OCI-LY7 (cell line): ENCODE data around the gene MARS1. TPM values are rescaled to one million over a fixed set of nuclear protein-coding genes. Genes with fewer than 3 reads are reported as not detected.

Experiments
- BruUV-seq: library from RNA; stranded (reverse); fragments of 400-500 nt; replicated peaks from 2 replicates; lab custom pipeline; 2021; lab: Mats Ljungman, UMichigan
- CTCF ChIA-PET: fragments of 300-600 bp; sonication (Branson Sonifier 250); formaldehyde crosslinking; loops from one replicate; lab custom pipeline; 2022; ENCODE audit warnings: antibody characterized with exemption; ENCODE audit not compliant: unreplicated experiment; lab: Charles Lee
- POLR2A ChIA-PET: fragments of 300-600 bp; sonication (Branson Sonifier 250); formaldehyde crosslinking; loops from one replicate; lab custom pipeline; 2022; ENCODE audit warnings: antibody characterized with exemption; lab: Charles Lee
- DNase-seq: peaks from one replicate; pipeline ENCODE4 v3.0.0-alpha.2; 2015; ENCODE audit warnings: low spot score
- H2AFZ ChIP-seq: fragments of 200-600 bp; sonication (generic), shearing (Covaris generic); 2 replicates; pipeline ENCODE4 v1.6.1; 2014; ENCODE audit warnings: mild to moderate bottlenecking, antibody characterized with exemption, low read length, moderate library complexity
- H3K27ac ChIP-seq: fragments of 200-600 bp; sonication (generic); 2 replicates; pipeline ENCODE4 v1.5.1; 2014; ENCODE audit warnings: mixed run types, low read depth, mild to moderate bottlenecking, moderate library complexity, low read length, inconsistent platforms; ENCODE audit not compliant: poor library complexity, severe bottlenecking
- H3K36me3 ChIP-seq: fragments of 200-600 bp; sonication (generic); 2 replicates; pipeline ENCODE4 v1.6.1; 2014; ENCODE audit warnings: mild to moderate bottlenecking, antibody characterized with exemption, low read length, moderate library complexity, mixed read lengths; ENCODE audit not compliant: insufficient read depth
- H3K4me1 ChIP-seq: fragments of 200-600 bp; sonication (generic); 2 replicates; pipeline ENCODE4 v1.5.1; 2014; ENCODE audit warnings: mild to moderate bottlenecking, low read length; ENCODE audit not compliant: insufficient read depth, poor library complexity, severe bottlenecking
- H3K4me2 ChIP-seq: fragments of 200-600 bp; sonication (generic); 2 replicates; pipeline ENCODE4 v1.6.1; 2014; ENCODE audit warnings: mild to moderate bottlenecking, low read length
- H3K4me3 ChIP-seq: fragments of 200-600 bp; sonication (generic); 2 replicates; pipeline ENCODE4 v1.5.1; 2014; ENCODE audit warnings: mild to moderate bottlenecking, low read depth, low read length; ENCODE audit not compliant: poor library complexity, severe bottlenecking
- H3K79me2 ChIP-seq: fragments of 200-600 bp; sonication (generic); 2 replicates; pipeline ENCODE4 v1.6.1; 2016; ENCODE audit warnings: low read depth, mild to moderate bottlenecking, low read length, moderate library complexity, mixed read lengths; ENCODE audit not compliant: insufficient read depth
- H3K9me2 ChIP-seq: fragments of 200-600 bp; sonication (generic); 2 replicates; pipeline ENCODE4 v1.6.1; 2016; ENCODE audit warnings: mild to moderate bottlenecking, low read length, mixed read lengths; ENCODE audit not compliant: insufficient read depth
- H3K9me3 ChIP-seq: fragments of 200-600 bp; sonication (generic); 2 replicates; pipeline ENCODE4 v1.6.1; 2014; ENCODE audit warnings: mild to moderate bottlenecking, mixed run types, low read length, mixed read lengths
- H4K20me1 ChIP-seq: fragments of 200-600 bp; sonication (generic); 2 replicates; pipeline ENCODE4 v1.6.1; 2014; ENCODE audit warnings: mild to moderate bottlenecking, antibody characterized with exemption, low read length, moderate library complexity, mixed read lengths; ENCODE audit not compliant: insufficient read depth
- CTCF ChIP-seq: fragments of 200-600 bp; sonication (generic); conservative IDR thresholded peaks from 2 replicates; pipeline ENCODE4 v1.5.1; 2014; ENCODE audit warnings: mild to moderate bottlenecking, antibody characterized with exemption, low read length, moderate library complexity, mixed read lengths
- EZH2phosphoT487 ChIP-seq: fragments of 200-600 bp; sonication (generic); IDR thresholded peaks from 2 replicates; pipeline ENCODE4 v1.6.1; 2018; ENCODE audit warnings: low read depth, borderline replicate concordance, mild to moderate bottlenecking, mixed run types, antibody characterized with exemption, low read length, moderate library complexity, mixed read lengths
- intact Hi-C: fragments of 100-400 bp; cut with micrococcal nuclease; formaldehyde crosslinking; loops from one replicate; pipeline ENCODE4 v1.10.0; 2022; ENCODE audit not compliant: unreplicated experiment
- total RNA-seq, 2 experiments: library from RNA; depleted of rRNA in 1 of 2; stranded (reverse); fragments of >200 nt in 1 of 2; shearing (Covaris generic) in 1 of 2; gene quantifications; 2 replicates each; pipeline ENCODE4 v1.2.3, GENCODE V29; 2014 to 2022

MARS1 gene
- total RNA-seq, 2 experiments from 2014 or later = 272 to 465 TPM

DNA sequence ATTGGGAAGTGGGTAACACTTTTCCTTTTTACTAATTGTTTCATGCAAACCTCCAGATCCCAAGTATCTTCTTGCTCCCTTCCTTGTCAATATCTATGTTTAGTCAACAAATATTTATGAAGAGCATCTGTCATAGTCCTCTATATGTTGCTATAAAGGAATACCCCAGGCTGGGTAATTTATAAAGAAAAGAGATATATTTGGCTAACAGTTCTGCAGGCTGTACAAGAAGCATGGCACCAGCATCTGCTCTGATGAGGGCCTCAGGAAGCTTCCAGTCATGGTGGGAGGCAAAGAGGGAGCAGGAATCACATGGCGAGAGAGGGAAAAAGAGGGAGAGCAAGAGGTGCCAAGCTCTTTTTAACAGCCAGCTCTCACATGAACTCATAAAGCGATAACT lies 66.6 kb downstream of the MARS1 start:
- H2AFZ ChIP-seq = no peak overlapping the region
- no TSS peak for BruUV-seq
- H3K9me3 ChIP-seq = no peaks in the 10 kb centered on the region
- no peaks in the 10 kb centered on the region for H3K36me3 ChIP-seq
- no peak overlapping the region for H3K4me2 ChIP-seq
- no peaks in the 10 kb centered on the region for H3K79me2 ChIP-seq
- DNase-seq = no peak
- H3K9me2 ChIP-seq = no peaks in the 10 kb centered on the region
- POLR2A ChIA-PET = interaction anchor here (0.7 kb wide), 1 partner anchor 179 kb away, joined by 3 read pairs; no protein-coding TSS in a partner anchor
- H3K4me1 ChIP-seq = no peaks in the 10 kb centered on the region
- CTCF ChIA-PET = no interaction called here
- TF ChIP-seq EZH2phosphoT487 (no peak), CTCF (no peak)
- no peak overlapping the region for H3K4me3 ChIP-seq
- no peak overlapping the region for H3K27ac ChIP-seq
- intact Hi-C loops = no loop called here
- no peaks in the 10 kb centered on the region for H4K20me1 ChIP-seq

DNA sequence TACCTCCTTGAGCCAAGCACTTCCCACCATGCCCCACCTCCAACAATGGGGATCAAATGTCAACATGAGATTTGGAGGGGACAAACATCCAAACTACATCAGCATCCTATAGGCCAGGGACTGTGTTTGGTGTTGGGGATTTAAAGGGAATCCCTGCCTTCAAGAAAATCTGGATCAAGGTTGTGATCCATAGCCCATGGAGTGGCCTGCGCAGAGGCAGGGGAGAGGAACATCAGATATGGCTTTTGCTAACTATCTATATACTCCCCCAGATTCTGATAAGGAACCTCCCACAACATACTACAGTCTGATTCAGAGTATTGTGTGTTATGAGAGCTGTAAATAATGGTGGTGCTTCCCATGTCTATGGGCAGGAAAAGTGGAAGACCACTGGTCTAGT lies 67.0 kb downstream of the MARS1 start:
- H3K27ac ChIP-seq = no peak overlapping the region
- H3K4me1 ChIP-seq = no peaks in the 10 kb centered on the region
- H4K20me1 ChIP-seq = no peaks in the 10 kb centered on the region
- ChIA-PET POLR2A (no interaction called here), CTCF (no interaction called here)
- no peak for TF ChIP-seq CTCF
- no peak for TF ChIP-seq EZH2phosphoT487
- H3K4me3 ChIP-seq = no peak overlapping the region
- H2AFZ ChIP-seq = no peak overlapping the region
- intact Hi-C loops = no loop called here
- H3K79me2 ChIP-seq = no peaks in the 10 kb centered on the region
- no TSS peak for BruUV-seq
- H3K36me3 ChIP-seq = no peaks in the 10 kb centered on the region
- H3K4me2 ChIP-seq = no peak overlapping the region
- no peaks in the 10 kb centered on the region for H3K9me3 ChIP-seq
- no peaks in the 10 kb centered on the region for H3K9me2 ChIP-seq
- DNase-seq = no peak

DNA sequence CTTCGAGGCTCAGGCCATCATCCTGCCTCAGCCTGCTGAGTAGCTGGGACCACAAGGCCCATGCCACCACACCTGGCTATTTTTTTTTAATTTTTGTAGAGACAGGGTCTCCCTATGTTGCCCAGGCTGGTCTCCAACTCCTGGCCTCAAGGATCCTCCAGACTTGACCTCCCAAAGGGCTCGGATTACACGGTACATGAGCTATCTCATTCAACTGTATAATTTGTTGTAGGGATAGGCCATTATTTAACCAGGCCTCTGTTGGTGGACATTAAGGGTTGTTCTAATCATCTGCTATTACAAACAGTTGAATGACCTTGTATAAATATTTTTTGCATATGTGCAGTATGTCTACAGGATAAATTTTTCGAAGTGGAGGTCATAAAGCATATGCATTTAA lies 71.0 kb downstream of the MARS1 start:
- TF ChIP-seq CTCF (no peak), EZH2phosphoT487 (no peak)
- intact Hi-C loops = no loop called here
- Histone ChIP-seq H3K27ac (no peak overlapping the region), H3K4me3 (no peak overlapping the region), H4K20me1 (no peaks in the 10 kb centered on the region), H3K79me2 (no peaks in the 10 kb centered on the region), H3K4me2 (no peak overlapping the region), H3K9me2 (no peaks in the 10 kb centered on the region), H3K36me3 (no peaks in the 10 kb centered on the region), H3K4me1 (no peaks in the 10 kb centered on the region), H2AFZ (no peak overlapping the region), H3K9me3 (no peaks in the 10 kb centered on the region)
- DNase-seq = no peak
- no TSS peak for BruUV-seq
- POLR2A ChIA-PET = no interaction called here
- CTCF ChIA-PET = no interaction called here
